Neural crest cell (in vitro differentiated cells): Measurements from ENCODE around the gene RARB. TPM values are rescaled to one million over a fixed set of nuclear protein-coding genes. Genes with fewer than 3 reads are reported as not detected.

ENCODE experiments used
- DNase-seq: peaks from one replicate; pipeline ENCODE4 v3.0.0; 2021; ENCODE audit warnings: low read depth, mixed read lengths, low spot score
- H3K27ac Mint-ChIP-seq: one replicate; pipeline ENCODE4 v1.8.0; 2021; ENCODE audit warnings: mild to moderate bottlenecking, mixed read lengths; ENCODE audit not compliant: unreplicated experiment
- H3K27me3 Mint-ChIP-seq: 2 replicates; pipeline ENCODE4 v1.8.0; 2021; ENCODE audit warnings: low read depth, mild to moderate bottlenecking, mixed read lengths
- H3K36me3 Mint-ChIP-seq: 2 replicates; pipeline ENCODE4 v1.8.0; 2021; ENCODE audit warnings: low read depth, mild to moderate bottlenecking, mixed read lengths
- H3K4me1 Mint-ChIP-seq: 2 replicates; pipeline ENCODE4 v1.8.0; 2021; ENCODE audit warnings: mixed read lengths
- H3K4me3 Mint-ChIP-seq: one replicate; pipeline ENCODE4 v1.8.0; 2021; ENCODE audit warnings: mild to moderate bottlenecking, mixed read lengths
- H3K9me3 Mint-ChIP-seq: 2 replicates; pipeline ENCODE4 v1.8.0; 2021; ENCODE audit warnings: mixed read lengths
- total RNA-seq: library from RNA; stranded (reverse); gene quantifications from 2 replicates; pipeline ENCODE4 v1.2.1, GENCODE V29; 2021
- TF ChIP-seq, protein P1 (sequence below): fragments of 200-600 bp; sonication (generic); conservative IDR thresholded peaks from 2 replicates; pipeline ENCODE4 v1.5.0; 2021; ENCODE audit warnings: antibody characterized with exemption, mild to moderate bottlenecking

The RARB gene
- total RNA-seq, 1 donor from 2014 or later: 0.98 TPM

DNA sequence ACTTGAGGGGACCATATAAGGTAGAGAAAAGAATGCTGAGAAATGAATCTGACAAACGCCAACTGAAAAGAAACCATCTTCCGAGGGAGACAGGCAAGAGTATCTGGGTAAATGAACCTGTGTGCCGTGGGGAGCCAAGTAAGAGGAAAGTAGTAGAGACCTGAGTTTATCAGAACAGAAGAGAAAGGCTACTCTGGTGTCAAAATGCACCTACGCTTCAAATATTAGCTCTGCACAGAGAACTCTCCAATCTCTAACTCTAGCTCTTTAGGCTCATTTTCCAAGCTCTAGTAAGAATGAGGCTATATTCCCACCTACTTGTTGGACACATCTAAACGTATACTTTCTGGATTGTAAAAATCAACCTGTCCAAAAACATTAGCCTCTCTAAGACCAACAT is 183.1 kb downstream of the RARB start:
- H3K4me3 Mint-ChIP-seq: no peak overlapping the region
- peaks cover 30% of the 10 kb centered on the region for H3K36me3 Mint-ChIP-seq
- DNase-seq: no peak
- no peaks in the 10 kb centered on the region for H3K4me1 Mint-ChIP-seq
- TF ChIP-seq, protein P1, sequence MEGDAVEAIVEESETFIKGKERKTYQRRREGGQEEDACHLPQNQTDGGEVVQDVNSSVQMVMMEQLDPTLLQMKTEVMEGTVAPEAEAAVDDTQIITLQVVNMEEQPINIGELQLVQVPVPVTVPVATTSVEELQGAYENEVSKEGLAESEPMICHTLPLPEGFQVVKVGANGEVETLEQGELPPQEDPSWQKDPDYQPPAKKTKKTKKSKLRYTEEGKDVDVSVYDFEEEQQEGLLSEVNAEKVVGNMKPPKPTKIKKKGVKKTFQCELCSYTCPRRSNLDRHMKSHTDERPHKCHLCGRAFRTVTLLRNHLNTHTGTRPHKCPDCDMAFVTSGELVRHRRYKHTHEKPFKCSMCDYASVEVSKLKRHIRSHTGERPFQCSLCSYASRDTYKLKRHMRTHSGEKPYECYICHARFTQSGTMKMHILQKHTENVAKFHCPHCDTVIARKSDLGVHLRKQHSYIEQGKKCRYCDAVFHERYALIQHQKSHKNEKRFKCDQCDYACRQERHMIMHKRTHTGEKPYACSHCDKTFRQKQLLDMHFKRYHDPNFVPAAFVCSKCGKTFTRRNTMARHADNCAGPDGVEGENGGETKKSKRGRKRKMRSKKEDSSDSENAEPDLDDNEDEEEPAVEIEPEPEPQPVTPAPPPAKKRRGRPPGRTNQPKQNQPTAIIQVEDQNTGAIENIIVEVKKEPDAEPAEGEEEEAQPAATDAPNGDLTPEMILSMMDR: no peak
- no peaks in the 10 kb centered on the region for H3K9me3 Mint-ChIP-seq
- H3K27ac Mint-ChIP-seq: no peak overlapping the region
- no peaks in the 10 kb centered on the region for H3K27me3 Mint-ChIP-seq

DNA sequence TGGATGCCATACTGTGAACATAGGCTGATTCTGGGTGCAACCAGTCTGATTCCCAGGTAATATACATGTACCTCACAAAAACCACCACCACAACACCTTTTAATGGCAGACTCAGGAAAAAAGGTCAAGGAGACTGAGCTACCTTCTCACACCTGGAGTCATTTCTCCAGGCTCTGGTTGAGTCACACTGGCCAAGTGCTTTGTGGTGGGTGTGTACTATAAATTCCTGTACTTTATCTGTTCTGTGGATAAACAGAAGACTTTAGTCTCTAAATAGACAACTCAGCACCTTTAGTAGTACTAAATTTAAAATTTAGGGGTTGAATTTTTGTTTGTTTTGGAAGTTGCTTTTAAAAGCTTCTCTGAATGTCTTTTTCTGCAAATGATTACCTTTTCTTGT is 190.0 kb downstream of the RARB start:
- TF ChIP-seq, protein P1: no peak
- Mint-ChIP-seq H3K4me1 (no peaks in the 10 kb centered on the region), H3K9me3 (no peaks in the 10 kb centered on the region), H3K4me3 (no peak overlapping the region), H3K27ac (no peak overlapping the region), H3K36me3 (peaks cover 25% of the 10 kb centered on the region), H3K27me3 (no peaks in the 10 kb centered on the region)
- no peak for DNase-seq

DNA sequence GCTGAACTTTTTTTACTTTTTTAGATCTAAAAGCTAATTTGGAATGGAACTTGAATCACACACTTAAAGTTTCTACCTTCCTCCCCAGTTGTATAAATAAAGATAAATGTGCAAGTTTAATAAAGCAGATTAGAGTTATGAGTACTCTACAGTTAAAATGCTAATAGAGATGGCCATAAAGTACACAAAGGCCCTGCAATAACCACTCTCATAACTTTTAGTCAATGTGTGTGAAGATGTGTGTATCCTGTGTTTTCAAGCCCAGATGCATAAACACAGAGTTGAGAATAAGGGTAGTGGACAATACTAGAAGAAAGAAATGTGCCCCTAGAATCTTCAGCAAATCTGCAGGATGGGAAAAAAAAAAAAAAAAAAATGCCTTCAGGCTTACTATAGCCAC is 191.3 kb downstream of the RARB start:
- TF ChIP-seq, protein P1: no peak
- Mint-ChIP-seq H3K4me3 (no peak overlapping the region), H3K27me3 (no peaks in the 10 kb centered on the region), H3K4me1 (no peaks in the 10 kb centered on the region), H3K27ac (no peak overlapping the region), H3K9me3 (no peaks in the 10 kb centered on the region), H3K36me3 (peaks cover 29% of the 10 kb centered on the region)
- DNase-seq: no peak

DNA sequence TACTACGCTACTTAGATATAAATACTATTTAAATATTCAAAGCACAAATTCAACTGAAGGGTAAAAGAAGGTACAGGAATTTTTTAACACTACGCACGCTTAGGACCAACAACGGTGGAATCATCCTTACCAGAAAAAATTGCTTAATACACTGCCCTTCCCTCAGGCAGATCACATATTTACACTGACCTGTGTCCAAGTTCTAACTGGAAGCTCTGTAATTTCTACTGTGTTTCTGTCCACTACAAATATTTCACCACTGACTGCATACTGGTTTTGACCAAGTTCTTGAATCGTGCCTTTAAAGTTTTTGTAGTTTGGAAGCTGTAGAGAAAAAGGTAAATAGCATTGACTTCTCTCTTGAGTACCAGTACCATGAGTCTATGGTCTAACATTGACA is 192.4 kb downstream of the RARB start:
- peaks cover 32% of the 10 kb centered on the region for H3K36me3 Mint-ChIP-seq
- TF ChIP-seq, protein P1: no peak
- H3K27me3 Mint-ChIP-seq: no peaks in the 10 kb centered on the region
- H3K9me3 Mint-ChIP-seq: no peaks in the 10 kb centered on the region
- H3K27ac Mint-ChIP-seq: no peak overlapping the region
- DNase-seq: no peak
- no peaks in the 10 kb centered on the region for H3K4me1 Mint-ChIP-seq
- H3K4me3 Mint-ChIP-seq: no peak overlapping the region

DNA sequence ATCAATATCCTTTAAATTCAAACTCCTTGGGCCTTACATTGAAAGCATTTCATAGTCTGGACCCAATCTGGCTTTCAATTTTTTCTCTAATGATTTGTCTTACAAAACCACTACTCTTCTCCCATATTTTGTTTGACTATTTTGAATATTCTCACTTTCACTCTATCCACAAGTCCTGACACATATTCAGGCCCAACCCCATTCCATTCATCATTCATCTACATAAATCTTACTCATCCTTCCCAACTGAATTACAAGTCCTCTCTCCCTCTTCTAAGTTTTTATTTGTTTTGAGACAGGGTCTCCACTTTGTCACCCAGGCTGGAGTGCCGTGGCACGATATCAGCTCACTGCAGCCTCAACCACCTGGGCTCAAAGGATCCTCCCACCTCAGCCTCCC is 193.0 kb downstream of the RARB start:
- Mint-ChIP-seq H3K4me1 (no peaks in the 10 kb centered on the region), H3K27me3 (no peaks in the 10 kb centered on the region), H3K36me3 (peaks cover 35% of the 10 kb centered on the region), H3K9me3 (no peaks in the 10 kb centered on the region), H3K4me3 (no peak overlapping the region), H3K27ac (no peak overlapping the region)
- DNase-seq: no peak
- TF ChIP-seq, protein P1: no peak

DNA sequence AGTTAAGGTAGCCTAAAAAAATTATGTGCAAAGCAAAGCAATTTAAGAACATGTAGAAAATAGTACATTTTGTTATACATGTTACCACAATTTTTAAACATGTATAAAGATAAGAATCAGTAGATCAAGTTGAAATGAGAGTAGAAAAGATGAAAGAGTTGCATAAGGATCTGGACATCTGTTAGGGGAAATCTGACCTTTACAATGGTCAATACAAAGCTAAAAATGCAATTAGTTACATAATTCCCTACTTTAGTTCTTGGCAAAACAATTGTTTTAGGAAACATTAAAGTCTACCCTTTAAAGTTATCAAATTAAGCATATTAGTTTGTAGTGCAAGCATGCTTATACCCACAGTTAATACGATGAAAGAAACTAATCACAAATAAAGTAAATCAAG is 203.9 kb downstream of the RARB start:
- Mint-ChIP-seq H3K4me3 (no peak overlapping the region), H3K4me1 (no peaks in the 10 kb centered on the region), H3K27ac (no peak overlapping the region), H3K36me3 (peaks cover 16% of the 10 kb centered on the region), H3K27me3 (no peaks in the 10 kb centered on the region), H3K9me3 (no peaks in the 10 kb centered on the region)
- TF ChIP-seq, protein P1: no peak
- DNase-seq: no peak
